ENCODE data around the gene CLCN6.

- TF ChIP-seq CTCF (IDR thresholded peaks at IDR 0.05; ENCODE audit: low read depth, low read length) (no peak), EZH2phosphoT487 (IDR thresholded peaks at IDR 0.05; ENCODE audit: low read depth) (no peak)
Measured at GRCh38 chr1:11783556-11783955, 22.4 kb upstream of the CLCN6 start.
